Endothelial cell of umbilical vein (primary cell): ENCODE results near the gene LYPD1. TPM values are rescaled to one million over a fixed set of nuclear protein-coding genes. Genes with fewer than 3 reads are reported as not detected.

Experiments used
- BruUV-seq: library from RNA; stranded (reverse); fragments of 400-500 nt; replicated peaks from 2 replicates; lab custom pipeline; 2021; lab: Mats Ljungman, UMichigan
- CTCF ChIA-PET: fragments of 300-600, 350-600 bp; sonication (Branson Sonifier 250); formaldehyde crosslinking; loops from one replicate; lab custom pipeline; 2021; ENCODE audit warnings: antibody characterized with exemption, inconsistent platforms; lab: Charles Lee
- POLR2A ChIA-PET: fragments of 300-600, 350-600 bp; sonication (Branson Sonifier 250); formaldehyde crosslinking; loops from one replicate; lab custom pipeline; 2021; ENCODE audit warnings: antibody characterized with exemption, inconsistent platforms; lab: Charles Lee
- DNase-seq: peaks from one replicate; pipeline ENCODE4 v3.0.0-alpha.2; 2011; ENCODE audit warnings: low read depth, low spot score
- FAIRE-seq: peaks from 2 replicates; lab custom pipeline; 2011; peaks lifted over from hg19 to GRCh38; lab: Jason Lieb, UNC
- H2AFZ ChIP-seq: 2 replicates; pipeline ENCODE4 v1.6.0; 2012; ENCODE audit warnings: low read depth, low read length, control low read depth, inconsistent platforms
- H3K27ac ChIP-seq: 2 replicates; pipeline ENCODE4 v1.5.1; 2011; ENCODE audit warnings: low read depth, mild to moderate bottlenecking, control low read depth, low read length, moderate library complexity; ENCODE audit not compliant: insufficient read depth
- H3K27me3 ChIP-seq, 2 experiments: 2 replicates each; pipeline versions ENCODE4 v1.6.0 to v1.6.1; 2011; ENCODE audit warnings: low read length in 2 of 2, mixed read lengths in 1 of 2; ENCODE audit not compliant: control insufficient read depth in 2 of 2, insufficient read depth in 2 of 2
- H3K36me3 ChIP-seq, 2 experiments: 2 replicates in 1 of 2; 3 replicates in 1 of 2; pipeline ENCODE4 v1.5.1; 2011; ENCODE audit warnings: low read length in 2 of 2, mild to moderate bottlenecking in 1 of 2, moderate library complexity in 1 of 2; ENCODE audit not compliant: control insufficient read depth in 2 of 2, insufficient read depth in 2 of 2; ENCODE audit errors: extremely low read depth in 1 of 2
- H3K4me1 ChIP-seq: 3 replicates; pipeline ENCODE4 v1.5.1; 2011; ENCODE audit warnings: mild to moderate bottlenecking, low read length; ENCODE audit not compliant: control insufficient read depth, insufficient read depth; ENCODE audit errors: extremely low read depth
- H3K4me2 ChIP-seq: 2 replicates; pipeline ENCODE4 v1.6.1; 2011; ENCODE audit warnings: low read length, control low read depth, mixed read lengths; ENCODE audit not compliant: insufficient read depth
- H3K4me3 ChIP-seq, 3 experiments: fragments of 200-600 bp in 1 of 3; sonication (generic), shearing (Covaris generic) in 1 of 3; replicated peaks in 1 of 3; 2 replicates each; pipeline ENCODE4 v1.5.1; 2011 to 2016; ENCODE audit warnings: control low read depth in 3 of 3, low read length in 3 of 3, mild to moderate bottlenecking in 2 of 3, inconsistent platforms in 1 of 3, low read depth in 1 of 3, moderate library complexity in 1 of 3; ENCODE audit not compliant: insufficient read depth in 1 of 3
- H3K79me2 ChIP-seq: 2 replicates; pipeline ENCODE4 v1.6.0; 2012; ENCODE audit warnings: low read length, inconsistent platforms; ENCODE audit not compliant: control insufficient read depth, insufficient read depth
- H3K9ac ChIP-seq: replicated peaks from 2 replicates; pipeline ENCODE3; 2011; ENCODE audit warnings: low read length, control low read depth; ENCODE audit not compliant: insufficient read depth; ENCODE audit errors: extremely low read depth
- H3K9me1 ChIP-seq: replicated peaks from 3 replicates; pipeline ENCODE4 v1.6.0; 2011; ENCODE audit warnings: mild to moderate bottlenecking, low read length; ENCODE audit not compliant: control insufficient read depth, insufficient read depth; ENCODE audit errors: extremely low read depth
- H3K9me3 ChIP-seq: replicated peaks from 2 replicates; pipeline ENCODE4 v1.5.1; 2012; ENCODE audit warnings: low read length, inconsistent platforms; ENCODE audit not compliant: control insufficient read depth, insufficient read depth
- H4K20me1 ChIP-seq: replicated peaks from 2 replicates; pipeline ENCODE3; 2011; ENCODE audit warnings: mild to moderate bottlenecking, low read length; ENCODE audit not compliant: control insufficient read depth, insufficient read depth; ENCODE audit errors: extremely low read depth
- CTCF ChIP-seq, 2 donors: IDR thresholded peaks; 1 replicate in 1 of 2; 2 replicates in 1 of 2; pipeline ENCODE4 v1.5.1; 2011; ENCODE audit warnings: low read length in 2 of 2, mild to moderate bottlenecking in 2 of 2, moderate library complexity in 2 of 2, control low read depth in 1 of 2, inconsistent platforms in 1 of 2, low read depth in 1 of 2; ENCODE audit not compliant: insufficient read depth in 1 of 2; ENCODE audit errors: extremely low read depth in 1 of 2
- EZH2 ChIP-seq: IDR thresholded peaks from 2 replicates; pipeline ENCODE4 v1.6.1; 2012; ENCODE audit warnings: borderline replicate concordance, low read depth, mild to moderate bottlenecking, moderate library complexity, low read length, inconsistent platforms; ENCODE audit not compliant: severe bottlenecking
- FOS ChIP-seq: IDR thresholded peaks from 2 replicates; pipeline ENCODE4 v1.6.1; 2011; ENCODE audit warnings: mild to moderate bottlenecking, low read length, moderate library complexity, borderline replicate concordance; ENCODE audit not compliant: insufficient read depth
- GATA2 ChIP-seq: IDR thresholded peaks from 2 replicates; pipeline ENCODE4 v1.7.0; 2011; ENCODE audit warnings: low read depth, mild to moderate bottlenecking, moderate library complexity, mixed read lengths, low read length; ENCODE audit not compliant: insufficient read length, insufficient read depth
- JUN ChIP-seq: IDR thresholded peaks from 2 replicates; pipeline ENCODE4 v1.6.1; 2011; ENCODE audit warnings: borderline replicate concordance, low read depth; ENCODE audit not compliant: insufficient read length, insufficient read depth
- MAX ChIP-seq: IDR thresholded peaks from 2 replicates; pipeline ENCODE4 v1.6.1; 2011; ENCODE audit not compliant: insufficient read depth, insufficient read length
- MYC ChIP-seq: IDR thresholded peaks from one replicate; pipeline ENCODE4 v1.6.1; 2011; ENCODE audit warnings: mild to moderate bottlenecking, low read depth, low read length
- POLR2A ChIP-seq: IDR thresholded peaks from 2 replicates; pipeline ENCODE4 v1.6.1; 2012; ENCODE audit warnings: low read depth, mild to moderate bottlenecking, control low read depth, low read length
- POLR2AphosphoS5 ChIP-seq: IDR thresholded peaks from 2 replicates; pipeline ENCODE4 v1.6.1; 2012; ENCODE audit warnings: low read depth, mild to moderate bottlenecking, control low read depth, low read length, moderate library complexity; ENCODE audit not compliant: insufficient read depth
- dilution Hi-C: fragments of 300-500 bp; cut with MboI; formaldehyde crosslinking; loops from one replicate; pipeline ENCODE4 v1.15.0; 2019; ENCODE audit warnings: low sequenced_read_pairs; ENCODE audit not compliant: extremely low pct_ligation_motif_present
- intact Hi-C: fragments of 100-400 bp; cut with micrococcal nuclease; formaldehyde crosslinking; loops from one replicate; pipeline ENCODE4 v1.10.0; 2022
- polyA plus RNA-seq, 4 experiments: library from polyadenylated mRNA; depleted of rRNA in 3 of 4; stranded (reverse) in 3 of 4; unstranded in 1 of 4; fragments of >200 nt; gene quantifications; 2 replicates each; pipeline versions ENCODE4 v1.2.1 to v1.2.3, GENCODE V29; 2011 to 2012; ENCODE audit warnings: missing spikeins in 1 of 4
- total RNA-seq: library from RNA; stranded (reverse); gene quantifications from 2 replicates; pipeline ENCODE4 v1.2.3, GENCODE V29; 2021

LYPD1 gene
- total and polyA plus RNA-seq, 2 donors (not counting 3 experiments of a cell fraction or from before 2014, with no cell fraction given), result 76.6 to 105 TPM

- H3K79me2 ChIP-seq, result peaks cover under 1% of the 10 kb centered on the region
- dilution Hi-C loops, result no loop called here
- peaks cover 3% of the 10 kb centered on the region for H3K9me1 ChIP-seq
- no peak for DNase-seq
- H3K4me3 ChIP-seq, result no peak overlapping the region
- no peaks in the 10 kb centered on the region for H3K27me3 ChIP-seq
- H3K4me2 ChIP-seq, result no peak overlapping the region
- H2AFZ ChIP-seq, result no peak overlapping the region
- H4K20me1 ChIP-seq, result peaks cover under 1% of the 10 kb centered on the region
- no peaks in the 10 kb centered on the region for H3K9me3 ChIP-seq
- no peak for FAIRE-seq
- H3K4me1 ChIP-seq, result no peaks in the 10 kb centered on the region
- POLR2A ChIA-PET, result no interaction called here
- BruUV-seq, result TSS peak; percentile 65
- H3K36me3 ChIP-seq, result peaks cover 0 to 14% of the 10 kb centered on the region in 2 experiments
- intact Hi-C loops, result no loop called here
- CTCF ChIA-PET, result no interaction called here
- H3K9ac ChIP-seq, result no peak overlapping the region
- TF ChIP-seq MYC, result no peak
- no peak for TF ChIP-seq JUN
- no peak for TF ChIP-seq GATA2
- no peak for TF ChIP-seq FOS
- TF ChIP-seq CTCF (IDR thresholded peaks at IDR 0.05; ENCODE audit: extremely low read depth in 1 of 2, insufficient read depth in 1 of 2, low read depth in 1 of 2, low read length in 2 of 2), result no peak
- TF ChIP-seq POLR2AphosphoS5, result no peak
- TF ChIP-seq EZH2, result no peak
- no peak for TF ChIP-seq POLR2A
- no peak for TF ChIP-seq MAX
- no peak overlapping the region for H3K27ac ChIP-seq
These were observed 24.8 kb downstream of the LYPD1 start for GRCh38 chr2:132645176-132645575.
